Hepatocyte (in vitro differentiated cells): ENCODE data around the gene LDLRAD4.

Experiments used
- CTCF ChIP-seq: fragments of 200-600 bp; sonication (generic); IDR thresholded peaks from 2 replicates; pipeline ENCODE4 v1.5.1; 2016; ENCODE audit warnings: antibody characterized with exemption, mild to moderate bottlenecking; ENCODE audit not compliant: poor library complexity
- EZH2 ChIP-seq: fragments of 200-600 bp; sonication (generic); IDR thresholded peaks from 2 replicates; pipeline ENCODE4 v1.6.1; 2016; ENCODE audit warnings: antibody characterized with exemption, mild to moderate bottlenecking, borderline replicate concordance
- EZH2phosphoT487 ChIP-seq: fragments of 200-600 bp; sonication (generic); IDR thresholded peaks from one replicate; pipeline ENCODE4 v1.6.1; 2018; ENCODE audit warnings: antibody characterized with exemption, mild to moderate bottlenecking, low read depth, moderate library complexity; ENCODE audit not compliant: unreplicated experiment, severe bottlenecking

- no peak for TF ChIP-seq CTCF
- TF ChIP-seq EZH2 = no peak
- TF ChIP-seq EZH2phosphoT487 = no peak
Measured at GRCh38 chr18:13270279-13270855, 51.8 kb downstream of the LDLRAD4 start.
